A673 (cell line): ENCODE results near the gene SLC38A3. TPM values are rescaled to one million over a fixed set of nuclear protein-coding genes. Genes with fewer than 3 reads are reported as not detected.

Experiments used
- BruUV-seq: library from RNA; stranded (reverse); fragments of 400-500 nt; replicated peaks from 2 replicates; lab custom pipeline; 2021; lab: Mats Ljungman, UMichigan
- CTCF ChIA-PET: fragments of 300-600 bp; sonication (Branson Sonifier 250); formaldehyde crosslinking; loops from one replicate; lab custom pipeline; 2022; ENCODE audit warnings: antibody characterized with exemption; lab: Charles Lee
- POLR2A ChIA-PET: fragments of 300-600 bp; sonication (Branson Sonifier 250); formaldehyde crosslinking; loops from one replicate; lab custom pipeline; 2022; ENCODE audit warnings: antibody characterized with exemption; ENCODE audit not compliant: low non-redundant PET; lab: Charles Lee
- DNase-seq: peaks from one replicate; pipeline ENCODE4 v3.0.0-alpha.2; 2015; ENCODE audit warnings: low spot score
- H3K27ac ChIP-seq: fragments of 200-600 bp; sonication (generic); 2 replicates; pipeline ENCODE4 v1.5.1; 2016; ENCODE audit warnings: mixed run types, low read depth, mild to moderate bottlenecking, mixed read lengths, antibody characterized with exemption, low read length; ENCODE audit not compliant: poor library complexity, severe bottlenecking
- H3K27me3 ChIP-seq: fragments of 200-600 bp; sonication (generic); replicated peaks from 2 replicates; pipeline ENCODE4 v1.6.1; 2017; ENCODE audit warnings: mixed run types, low read depth, mild to moderate bottlenecking, mixed read lengths, antibody characterized with exemption, low read length; ENCODE audit not compliant: insufficient read depth, poor library complexity
- H3K36me3 ChIP-seq: fragments of 200-600 bp; sonication (generic); 2 replicates; pipeline ENCODE4 v1.6.1; 2016; ENCODE audit warnings: mixed run types, mild to moderate bottlenecking, mixed read lengths, antibody characterized with exemption, low read length; ENCODE audit not compliant: insufficient read depth, poor library complexity, severe bottlenecking
- H3K4me1 ChIP-seq: fragments of 200-600 bp; sonication (generic); 2 replicates; pipeline ENCODE4 v1.6.1; 2017; ENCODE audit warnings: mixed run types, mild to moderate bottlenecking, mixed read lengths, antibody characterized with exemption, low read length; ENCODE audit not compliant: insufficient read depth, poor library complexity, severe bottlenecking
- H3K4me3 ChIP-seq: fragments of 200-600 bp; sonication (generic); 2 replicates; pipeline ENCODE4 v1.5.1; 2016; ENCODE audit warnings: low read depth, mixed run types, mild to moderate bottlenecking, mixed read lengths, low read length; ENCODE audit not compliant: poor library complexity, severe bottlenecking
- H3K9me3 ChIP-seq: fragments of 200-600 bp; sonication (generic); 2 replicates; pipeline ENCODE4 v1.6.1; 2016; ENCODE audit warnings: mixed run types, low read depth, mild to moderate bottlenecking, mixed read lengths, antibody characterized with exemption, low read length; ENCODE audit not compliant: poor library complexity, severe bottlenecking
- CTCF ChIP-seq: fragments of 300-800, 200-600 bp; sonication (generic); conservative IDR thresholded peaks from 2 replicates; pipeline ENCODE4 v1.5.1; 2017; ENCODE audit warnings: low read depth, mild to moderate bottlenecking, antibody characterized with exemption, low read length, moderate library complexity, mixed read lengths
- EZH2 ChIP-seq: fragments of 200-600 bp; sonication (generic); IDR thresholded peaks from 2 replicates; pipeline ENCODE4 v1.6.1; 2017; ENCODE audit warnings: borderline replicate concordance, low read depth, mild to moderate bottlenecking, mixed read lengths, antibody characterized with exemption, low read length; ENCODE audit not compliant: poor library complexity, severe bottlenecking
- intact Hi-C: fragments of 100-400 bp; cut with micrococcal nuclease; formaldehyde crosslinking; loops from one replicate; pipeline ENCODE4 v1.10.0; 2022; ENCODE audit not compliant: unreplicated experiment
- total RNA-seq: library from RNA; stranded (reverse); gene quantifications from 2 replicates; pipeline ENCODE4 v1.2.3, GENCODE V29; 2021

The SLC38A3 gene
- total RNA-seq, 1 experiment from 2014 or later: not detected

DNA sequence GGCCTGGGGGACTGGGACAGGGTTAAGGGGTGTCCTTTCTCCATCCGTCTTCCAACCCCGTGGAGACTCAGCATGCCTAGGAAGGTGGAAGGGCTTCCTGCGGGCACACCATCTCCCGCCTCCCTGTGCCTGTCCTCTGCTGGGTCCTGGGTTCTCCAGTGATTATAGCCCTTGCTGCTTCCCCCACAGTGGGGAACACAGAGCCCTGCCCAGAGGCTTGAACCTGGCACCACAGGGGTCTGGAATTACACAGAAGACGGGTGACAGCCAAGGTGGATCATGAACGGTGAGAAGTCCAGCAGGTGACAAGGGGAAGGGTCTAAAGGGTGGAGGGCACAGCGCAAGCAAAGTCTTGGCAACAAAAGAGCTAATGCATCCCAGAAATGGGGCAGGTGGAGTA, 57.7 kb downstream of the SLC38A3 start:
- Histone ChIP-seq H3K9me3 (no peaks in the 10 kb centered on the region), H3K4me1 (peaks cover 20% of the 10 kb centered on the region), H3K36me3 (peaks cover 1% of the 10 kb centered on the region), H3K27me3 (no peaks in the 10 kb centered on the region), H3K27ac (no peak overlapping the region), H3K4me3 (no peak overlapping the region)
- ChIA-PET CTCF (interaction anchor here (0.9 kb wide), 1 partner anchor 16 kb away, joined by 3 read pairs; no protein-coding TSS in a partner anchor), POLR2A (no interaction called here)
- DNase-seq: no peak
- intact Hi-C loops: loop anchor here (10.0 kb wide), 1 partner anchor 138 kb away; no protein-coding TSS in a partner anchor
- TF ChIP-seq EZH2: no peak
- TF ChIP-seq CTCF: no peak
- BruUV-seq: no TSS peak

DNA sequence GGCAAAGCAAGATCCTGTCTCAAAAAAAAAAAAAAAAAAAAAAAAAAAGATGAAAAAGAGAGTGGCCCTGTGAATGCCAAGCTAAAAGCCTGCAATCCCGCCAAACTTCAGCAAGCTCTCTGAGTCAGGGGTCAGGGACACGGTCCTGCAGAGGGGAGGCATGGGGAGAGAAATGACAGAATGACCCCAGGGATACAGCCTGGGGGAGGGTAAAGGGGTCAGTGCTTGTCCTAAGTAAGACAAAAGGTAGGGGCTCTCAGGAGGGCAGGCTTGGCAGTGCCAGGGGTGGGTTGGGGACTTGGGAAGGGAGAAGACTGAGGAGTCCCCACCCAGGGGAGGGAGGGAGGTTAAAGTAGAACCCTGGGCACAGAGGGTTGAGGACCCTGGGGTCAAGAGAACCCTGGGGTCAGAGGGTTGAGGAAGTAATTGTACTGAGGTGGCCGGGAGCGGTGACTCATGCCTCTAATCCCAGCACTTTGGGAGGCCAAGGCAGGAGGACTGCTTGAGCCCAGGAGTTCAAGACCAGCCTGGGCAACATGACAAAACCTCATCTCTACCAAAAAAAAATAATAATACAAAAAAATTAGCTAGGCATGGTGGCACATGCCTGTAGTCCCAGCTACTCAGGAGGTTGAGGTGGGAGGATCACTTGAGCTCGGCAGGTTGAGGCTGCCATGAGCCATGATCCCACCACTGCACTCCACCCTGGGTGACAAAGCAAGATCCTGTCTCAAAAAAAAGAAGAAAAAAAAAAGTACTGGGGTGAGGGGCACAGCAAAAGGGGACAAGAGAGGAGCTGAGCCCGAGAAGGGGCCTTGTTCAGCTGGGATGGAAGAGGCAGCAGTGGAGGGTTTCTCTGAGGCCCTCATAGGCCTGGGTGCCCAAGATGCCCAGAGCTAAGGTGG, 58.7 kb downstream of the SLC38A3 start:
- BruUV-seq: no TSS peak
- no peak for DNase-seq
- Histone ChIP-seq H3K4me1 (peaks cover 20% of the 10 kb centered on the region), H3K9me3 (no peaks in the 10 kb centered on the region), H3K4me3 (no peak overlapping the region), H3K36me3 (no peaks in the 10 kb centered on the region), H3K27me3 (no peaks in the 10 kb centered on the region), H3K27ac (peak overlapping the region; percentile 37)
- POLR2A ChIA-PET: interaction anchor here (0.6 kb wide), 1 partner anchor 19 kb away, joined by 13 read pairs; no protein-coding TSS in a partner anchor
- TF ChIP-seq EZH2: no peak
- no peak for TF ChIP-seq CTCF
- intact Hi-C loops: loop anchor here (10.0 kb wide), 1 partner anchor 139 kb away; no protein-coding TSS in a partner anchor
- CTCF ChIA-PET: interaction anchor here (0.9 kb wide), 1 partner anchor 17 kb away, joined by 3 read pairs; no protein-coding TSS in a partner anchor

DNA sequence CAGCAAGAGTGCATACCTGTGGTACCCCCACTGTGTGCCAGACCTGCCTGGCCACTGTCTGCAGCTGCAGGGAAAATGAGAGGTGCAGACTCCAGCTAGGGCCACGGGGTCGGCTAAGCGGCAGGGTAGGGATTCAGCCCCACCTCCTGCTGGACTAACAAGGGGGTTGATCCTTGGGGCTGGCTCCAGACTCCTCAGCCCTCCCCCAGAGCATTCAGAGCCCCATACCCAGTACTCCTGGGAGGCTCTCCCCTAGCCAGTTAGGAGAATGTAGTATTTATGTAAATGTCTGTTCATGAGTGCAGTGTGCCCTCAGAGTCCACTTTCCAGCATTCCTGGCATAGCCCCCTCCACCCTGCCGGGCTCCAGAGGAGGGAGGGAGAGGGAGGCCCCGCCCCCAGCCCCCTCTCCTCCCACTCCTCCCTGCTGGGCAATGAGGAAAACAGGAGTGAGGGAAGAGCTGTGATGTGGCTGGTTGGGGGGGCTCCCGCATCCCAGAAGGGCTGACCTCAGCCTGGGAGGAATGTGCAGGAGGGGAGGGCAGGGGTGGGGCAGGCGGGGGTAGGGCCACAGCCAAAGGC, 59.4 kb downstream of the SLC38A3 start:
- peaks cover 20% of the 10 kb centered on the region for H3K4me1 ChIP-seq
- BruUV-seq: no TSS peak
- peak; percentile 67 for DNase-seq
- no peak for TF ChIP-seq EZH2
- no peak for TF ChIP-seq CTCF
- no peaks in the 10 kb centered on the region for H3K36me3 ChIP-seq
- POLR2A ChIA-PET: no interaction called here
- H3K9me3 ChIP-seq: no peaks in the 10 kb centered on the region
- no peaks in the 10 kb centered on the region for H3K27me3 ChIP-seq
- peak overlapping the region; percentile 37 for H3K27ac ChIP-seq
- intact Hi-C loops: loop anchor here (10.0 kb wide), 1 partner anchor 140 kb away; no protein-coding TSS in a partner anchor
- CTCF ChIA-PET: interaction anchor here (0.5 kb wide), 1 partner anchor 1406 kb away, joined by 4 read pairs; no protein-coding TSS in a partner anchor
- no peak overlapping the region for H3K4me3 ChIP-seq
